Activated T-cell treated with anti-CD3 and anti-CD28 coated beads, Interleukin-2, amount 50 U/mL, for 1 hour (primary cell): ENCODE measurements around the gene ARL3.

ENCODE experiments used
- DNase-seq: peaks from one replicate; pipeline ENCODE4 v3.0.0-alpha.2; 2020

The ARL3 gene

GRCh38 chr10:102633287-102633686, 80.9 kb downstream of the ARL3 start:
- DNase-seq: no peak

GRCh38 chr10:102632394-102633111, 81.6 kb downstream of the ARL3 start:
- no peak for DNase-seq

GRCh38 chr10:102631525-102632393, 82.4 kb downstream of the ARL3 start:
- no peak for DNase-seq

GRCh38 chr10:102630663-102631062, 83.5 kb downstream of the ARL3 start:
- DNase-seq: no peak

GRCh38 chr10:102629661-102630614, 84.3 kb downstream of the ARL3 start:
- no peak for DNase-seq

GRCh38 chr10:102628451-102628911, 85.7 kb downstream of the ARL3 start:
- DNase-seq: no peak

- no peak for DNase-seq
These were observed 86.4 kb downstream of the ARL3 start for GRCh38 chr10:102627736-102628293.

- no peak for DNase-seq
These were observed 86.9 kb downstream of the ARL3 start for GRCh38 chr10:102627291-102627735.

- no peak for DNase-seq
These were observed 88.0 kb downstream of the ARL3 start for GRCh38 chr10:102626026-102626685.

- DNase-seq: no peak
These were observed 89.2 kb downstream of the ARL3 start for GRCh38 chr10:102624751-102625645.

GRCh38 chr10:102624094-102624493, 90.1 kb downstream of the ARL3 start:
- no peak for DNase-seq
